HL-60 (cell line): ENCODE results near the gene PPFIBP2.

Experiments used
- POLR2AphosphoS5 ChIP-seq: IDR thresholded peaks from 2 replicates; pipeline ENCODE4 v1.6.1; 2012; ENCODE audit warnings: low read depth
- SPI1 ChIP-seq: IDR thresholded peaks from 2 replicates; pipeline ENCODE4 v1.6.1; 2012; ENCODE audit warnings: low read depth, mild to moderate bottlenecking, borderline replicate concordance
- TF ChIP-seq, protein P1 (sequence below): IDR thresholded peaks from one replicate; pipeline ENCODE4 v1.5.1; 2011; ENCODE audit warnings: low read length, control low read depth, inconsistent platforms; ENCODE audit not compliant: insufficient read depth
- TF ChIP-seq, protein P2 (sequence below): IDR thresholded peaks from 2 replicates; pipeline ENCODE4 v1.6.1; 2012; ENCODE audit warnings: low read depth; ENCODE audit not compliant: insufficient replicate concordance

DNA sequence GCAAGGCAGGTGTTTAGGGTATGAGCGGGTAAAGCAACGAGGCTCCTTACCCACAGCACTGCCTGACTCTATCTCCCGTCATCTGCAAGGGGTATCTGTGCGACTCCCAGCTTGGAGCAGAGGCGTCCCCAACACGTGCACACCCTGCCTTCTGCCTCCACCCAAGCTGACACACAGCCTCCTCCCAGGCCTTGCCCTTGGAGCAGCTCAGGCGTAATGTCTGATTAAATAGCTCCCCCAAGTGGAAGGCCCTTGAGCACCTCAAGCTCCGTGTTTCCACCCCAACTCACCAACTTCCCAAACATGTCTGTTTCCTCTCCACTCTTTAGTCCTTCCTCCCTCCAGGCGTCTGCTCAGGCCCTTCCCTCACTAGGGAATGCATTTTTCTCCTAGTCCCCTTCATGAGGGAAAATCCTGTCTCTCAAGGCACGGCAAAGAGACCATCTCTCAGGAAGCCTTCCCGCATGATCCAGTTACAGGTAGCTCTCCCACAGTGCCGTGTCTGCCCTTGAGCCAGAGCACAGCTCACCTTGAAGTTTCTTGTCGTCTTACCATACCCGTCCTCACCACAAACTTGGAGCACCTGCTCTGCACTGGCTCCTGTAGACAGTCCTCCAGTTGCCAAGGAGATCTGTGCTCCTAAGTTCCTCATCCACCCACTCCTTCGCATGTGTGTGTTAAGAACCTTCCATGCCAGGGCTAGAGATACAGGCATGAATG, 143.7 kb downstream of the PPFIBP2 start:
- TF ChIP-seq, protein P1, sequence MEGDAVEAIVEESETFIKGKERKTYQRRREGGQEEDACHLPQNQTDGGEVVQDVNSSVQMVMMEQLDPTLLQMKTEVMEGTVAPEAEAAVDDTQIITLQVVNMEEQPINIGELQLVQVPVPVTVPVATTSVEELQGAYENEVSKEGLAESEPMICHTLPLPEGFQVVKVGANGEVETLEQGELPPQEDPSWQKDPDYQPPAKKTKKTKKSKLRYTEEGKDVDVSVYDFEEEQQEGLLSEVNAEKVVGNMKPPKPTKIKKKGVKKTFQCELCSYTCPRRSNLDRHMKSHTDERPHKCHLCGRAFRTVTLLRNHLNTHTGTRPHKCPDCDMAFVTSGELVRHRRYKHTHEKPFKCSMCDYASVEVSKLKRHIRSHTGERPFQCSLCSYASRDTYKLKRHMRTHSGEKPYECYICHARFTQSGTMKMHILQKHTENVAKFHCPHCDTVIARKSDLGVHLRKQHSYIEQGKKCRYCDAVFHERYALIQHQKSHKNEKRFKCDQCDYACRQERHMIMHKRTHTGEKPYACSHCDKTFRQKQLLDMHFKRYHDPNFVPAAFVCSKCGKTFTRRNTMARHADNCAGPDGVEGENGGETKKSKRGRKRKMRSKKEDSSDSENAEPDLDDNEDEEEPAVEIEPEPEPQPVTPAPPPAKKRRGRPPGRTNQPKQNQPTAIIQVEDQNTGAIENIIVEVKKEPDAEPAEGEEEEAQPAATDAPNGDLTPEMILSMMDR = peak; percentile 72
- TF ChIP-seq SPI1 = no peak
- TF ChIP-seq, protein P2, sequence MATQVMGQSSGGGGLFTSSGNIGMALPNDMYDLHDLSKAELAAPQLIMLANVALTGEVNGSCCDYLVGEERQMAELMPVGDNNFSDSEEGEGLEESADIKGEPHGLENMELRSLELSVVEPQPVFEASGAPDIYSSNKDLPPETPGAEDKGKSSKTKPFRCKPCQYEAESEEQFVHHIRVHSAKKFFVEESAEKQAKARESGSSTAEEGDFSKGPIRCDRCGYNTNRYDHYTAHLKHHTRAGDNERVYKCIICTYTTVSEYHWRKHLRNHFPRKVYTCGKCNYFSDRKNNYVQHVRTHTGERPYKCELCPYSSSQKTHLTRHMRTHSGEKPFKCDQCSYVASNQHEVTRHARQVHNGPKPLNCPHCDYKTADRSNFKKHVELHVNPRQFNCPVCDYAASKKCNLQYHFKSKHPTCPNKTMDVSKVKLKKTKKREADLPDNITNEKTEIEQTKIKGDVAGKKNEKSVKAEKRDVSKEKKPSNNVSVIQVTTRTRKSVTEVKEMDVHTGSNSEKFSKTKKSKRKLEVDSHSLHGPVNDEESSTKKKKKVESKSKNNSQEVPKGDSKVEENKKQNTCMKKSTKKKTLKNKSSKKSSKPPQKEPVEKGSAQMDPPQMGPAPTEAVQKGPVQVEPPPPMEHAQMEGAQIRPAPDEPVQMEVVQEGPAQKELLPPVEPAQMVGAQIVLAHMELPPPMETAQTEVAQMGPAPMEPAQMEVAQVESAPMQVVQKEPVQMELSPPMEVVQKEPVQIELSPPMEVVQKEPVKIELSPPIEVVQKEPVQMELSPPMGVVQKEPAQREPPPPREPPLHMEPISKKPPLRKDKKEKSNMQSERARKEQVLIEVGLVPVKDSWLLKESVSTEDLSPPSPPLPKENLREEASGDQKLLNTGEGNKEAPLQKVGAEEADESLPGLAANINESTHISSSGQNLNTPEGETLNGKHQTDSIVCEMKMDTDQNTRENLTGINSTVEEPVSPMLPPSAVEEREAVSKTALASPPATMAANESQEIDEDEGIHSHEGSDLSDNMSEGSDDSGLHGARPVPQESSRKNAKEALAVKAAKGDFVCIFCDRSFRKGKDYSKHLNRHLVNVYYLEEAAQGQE = no peak
- TF ChIP-seq POLR2AphosphoS5 = no peak
